Measurements from ENCODE around the gene IP6K1.

The IP6K1 gene

GRCh38 chr3:49740427-49740826 lies 45.9 kb downstream of the IP6K1 start:
- DNase-seq, result no peak
- no peak overlapping the region for H3K4ac ChIP-seq (ENCODE audit: low read depth, low read length)
- no peak overlapping the region for H2BK120ac ChIP-seq (ENCODE audit: low read depth, low read length)
- no peak overlapping the region for H3K4me2 ChIP-seq (ENCODE audit: low read length)
- no peak overlapping the region for H4K5ac ChIP-seq (ENCODE audit: low read length)
- peaks cover 2% of the 10 kb centered on the region for H3K79me1 ChIP-seq (ENCODE audit: low read length)
- no peak overlapping the region for H3K56ac ChIP-seq (ENCODE audit: low read length)
- H3K9ac ChIP-seq (ENCODE audit: low read length), result no peak overlapping the region
- H3K4me1 ChIP-seq (ENCODE audit: control insufficient read depth, low read depth, low read length), result no peaks in the 10 kb centered on the region
- H2AK5ac ChIP-seq (ENCODE audit: low read length), result no peak overlapping the region
- no peak overlapping the region for H2BK15ac ChIP-seq (replicated peaks; ENCODE audit: low read depth)
- no peak overlapping the region for H3K23ac ChIP-seq (ENCODE audit: low read length)
- H3K27ac ChIP-seq (ENCODE audit: low read depth, low read length), result no peak overlapping the region
- H3K18ac ChIP-seq (ENCODE audit: low read length), result no peak overlapping the region
- H3K79me2 ChIP-seq (ENCODE audit: control insufficient read depth, insufficient read depth, low read length), result no peaks in the 10 kb centered on the region
- H3K36me3 ChIP-seq (ENCODE audit: control insufficient read depth, insufficient read depth, low read length), result peaks cover 7% of the 10 kb centered on the region
- H3K4me3 ChIP-seq (ENCODE audit: low read length), result no peak overlapping the region
- no peaks in the 10 kb centered on the region for H3K27me3 ChIP-seq (ENCODE audit: insufficient read depth, low read length, poor library complexity)
- no peak overlapping the region for H4K8ac ChIP-seq (ENCODE audit: low read depth, low read length)
- no peak overlapping the region for H2BK5ac ChIP-seq (ENCODE audit: low read length)

DNA sequence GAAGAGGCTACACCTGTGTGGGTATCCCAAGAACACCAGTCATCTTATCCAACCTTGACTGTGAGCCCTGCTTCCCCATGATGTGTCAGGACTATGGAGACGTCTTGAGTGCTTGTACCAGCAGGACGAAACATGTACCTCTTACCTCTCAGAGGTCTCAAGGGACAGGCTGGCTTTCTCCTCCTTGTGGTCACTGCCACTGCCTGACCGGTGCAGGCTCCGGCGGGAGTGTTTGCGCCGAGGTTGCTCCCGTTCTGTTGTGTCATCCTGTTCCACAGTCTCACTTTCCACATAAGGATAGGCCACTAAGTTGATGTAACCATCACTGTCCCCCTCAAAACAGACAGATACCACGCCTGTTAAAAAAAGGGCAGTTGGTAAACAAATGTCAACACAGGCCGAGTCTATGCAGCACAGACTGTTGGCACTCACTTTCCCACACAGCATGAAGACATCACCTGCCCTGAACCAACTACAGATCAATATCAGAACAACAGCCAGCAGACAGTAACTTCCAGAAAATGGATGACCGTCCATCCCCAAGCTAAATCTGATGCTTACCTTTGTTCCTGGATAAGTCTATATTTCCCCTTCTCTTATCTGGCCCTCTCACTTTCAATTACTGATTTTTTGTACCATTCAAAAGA lies 48.2 kb downstream of the IP6K1 start:
- Histone ChIP-seq H3K79me1 (ENCODE audit: low read length) (peaks cover 4% of the 10 kb centered on the region), H3K23ac (ENCODE audit: low read length) (no peak overlapping the region), H3K4me1 (ENCODE audit: control insufficient read depth, low read depth, low read length) (no peaks in the 10 kb centered on the region), H3K79me2 (ENCODE audit: control insufficient read depth, insufficient read depth, low read length) (no peaks in the 10 kb centered on the region), H2BK15ac (replicated peaks; ENCODE audit: low read depth) (no peak overlapping the region), H4K5ac (ENCODE audit: low read length) (no peak overlapping the region), H3K9ac (ENCODE audit: low read length) (no peak overlapping the region), H3K36me3 (ENCODE audit: control insufficient read depth, insufficient read depth, low read length) (peaks cover 11% of the 10 kb centered on the region), H3K4ac (ENCODE audit: low read depth, low read length) (no peak overlapping the region), H2BK120ac (ENCODE audit: low read depth, low read length) (no peak overlapping the region), H3K4me2 (ENCODE audit: low read length) (no peak overlapping the region), H3K27me3 (ENCODE audit: insufficient read depth, low read length, poor library complexity) (no peaks in the 10 kb centered on the region), H2BK5ac (ENCODE audit: low read length) (no peak overlapping the region), H3K4me3 (ENCODE audit: low read length) (no peak overlapping the region), H3K56ac (ENCODE audit: low read length) (no peak overlapping the region), H2AK5ac (ENCODE audit: low read length) (no peak overlapping the region), H3K18ac (ENCODE audit: low read length) (no peak overlapping the region), H4K8ac (ENCODE audit: low read depth, low read length) (no peak overlapping the region), H3K27ac (ENCODE audit: low read depth, low read length) (no peak overlapping the region)
- DNase-seq, result no peak
- WGBS (ENCODE audit: extremely low coverage, insufficient coverage, low lambda C conversion rate), result no CpG with 5 or more reads among the region's 11 CpGs

GRCh38 chr3:49734752-49735151 lies 51.6 kb downstream of the IP6K1 start:
- Histone ChIP-seq H2BK120ac (ENCODE audit: low read depth, low read length) (no peak overlapping the region), H3K18ac (ENCODE audit: low read length) (no peak overlapping the region), H4K5ac (ENCODE audit: low read length) (no peak overlapping the region)

DNA sequence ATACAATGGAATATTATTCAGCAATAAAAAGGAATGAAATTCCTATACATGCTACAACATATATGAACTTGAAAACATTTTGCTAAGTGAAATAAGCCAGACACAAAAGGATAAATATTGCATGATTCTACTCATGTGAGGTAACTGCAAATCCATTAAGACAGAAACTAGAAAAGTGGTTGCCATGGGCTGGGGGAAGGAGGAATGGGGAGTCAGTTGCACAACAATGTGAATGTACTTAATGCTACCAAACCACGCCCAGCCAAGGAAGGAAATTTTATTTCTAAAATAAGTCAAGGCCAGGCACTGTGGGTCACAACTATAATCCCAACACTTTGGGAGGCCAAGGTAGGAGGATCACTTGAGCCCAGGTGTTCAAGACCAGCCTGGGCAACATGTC lies 52.8 kb downstream of the IP6K1 start:
- Histone ChIP-seq H3K56ac (ENCODE audit: low read length) (no peak overlapping the region), H2BK15ac (replicated peaks; ENCODE audit: low read depth) (no peak overlapping the region), H2AK5ac (ENCODE audit: low read length) (no peak overlapping the region), H3K27me3 (ENCODE audit: insufficient read depth, low read length, poor library complexity) (no peaks in the 10 kb centered on the region), H4K5ac (ENCODE audit: low read length) (no peak overlapping the region), H3K79me2 (ENCODE audit: control insufficient read depth, insufficient read depth, low read length) (no peaks in the 10 kb centered on the region), H4K8ac (ENCODE audit: low read depth, low read length) (no peak overlapping the region), H3K4me3 (ENCODE audit: low read length) (no peak overlapping the region), H3K9ac (ENCODE audit: low read length) (no peak overlapping the region), H3K27ac (ENCODE audit: low read depth, low read length) (no peak overlapping the region), H3K79me1 (ENCODE audit: low read length) (peaks cover 4% of the 10 kb centered on the region), H3K4me2 (ENCODE audit: low read length) (no peak overlapping the region), H3K4ac (ENCODE audit: low read depth, low read length) (no peak overlapping the region), H2BK120ac (ENCODE audit: low read depth, low read length) (no peak overlapping the region), H3K36me3 (ENCODE audit: control insufficient read depth, insufficient read depth, low read length) (peaks cover 16% of the 10 kb centered on the region), H2BK5ac (ENCODE audit: low read length) (no peak overlapping the region), H3K18ac (ENCODE audit: low read length) (no peak overlapping the region), H3K4me1 (ENCODE audit: control insufficient read depth, low read depth, low read length) (no peaks in the 10 kb centered on the region), H3K23ac (ENCODE audit: low read length) (no peak overlapping the region)
- no CpG with 5 or more reads among the region's 1 CpG for WGBS (ENCODE audit: extremely low coverage, insufficient coverage, low lambda C conversion rate)
- DNase-seq, result no peak

More at GRCh38 chr3:49734752-49735151, 51.6 kb downstream of the IP6K1 start:
- Histone ChIP-seq H3K4me3 (ENCODE audit: low read length) (no peak overlapping the region), H2AK5ac (ENCODE audit: low read length) (no peak overlapping the region), H2BK5ac (ENCODE audit: low read length) (no peak overlapping the region), H3K79me2 (ENCODE audit: control insufficient read depth, insufficient read depth, low read length) (no peaks in the 10 kb centered on the region), H2BK15ac (replicated peaks; ENCODE audit: low read depth) (no peak overlapping the region), H3K23ac (ENCODE audit: low read length) (no peak overlapping the region), H3K4ac (ENCODE audit: low read depth, low read length) (no peak overlapping the region), H3K79me1 (ENCODE audit: low read length) (peaks cover 4% of the 10 kb centered on the region), H3K56ac (ENCODE audit: low read length) (no peak overlapping the region), H3K9ac (ENCODE audit: low read length) (no peak overlapping the region), H3K4me2 (ENCODE audit: low read length) (no peak overlapping the region), H3K4me1 (ENCODE audit: control insufficient read depth, low read depth, low read length) (no peaks in the 10 kb centered on the region), H3K36me3 (ENCODE audit: control insufficient read depth, insufficient read depth, low read length) (peaks cover 16% of the 10 kb centered on the region), H3K27me3 (ENCODE audit: insufficient read depth, low read length, poor library complexity) (no peaks in the 10 kb centered on the region), H3K27ac (ENCODE audit: low read depth, low read length) (no peak overlapping the region), H4K8ac (ENCODE audit: low read depth, low read length) (no peak overlapping the region)
- no CpG with 5 or more reads among the region's 6 CpGs for WGBS (ENCODE audit: extremely low coverage, insufficient coverage, low lambda C conversion rate)
- no peak for DNase-seq

GRCh38 chr3:49732597-49732996 lies 53.7 kb downstream of the IP6K1 start:
- H3K56ac ChIP-seq (ENCODE audit: low read length), result no peak overlapping the region
- no peak overlapping the region for H3K23ac ChIP-seq (ENCODE audit: low read length)
- peaks cover 15% of the 10 kb centered on the region for H3K36me3 ChIP-seq (ENCODE audit: control insufficient read depth, insufficient read depth, low read length)
- no peak overlapping the region for H4K8ac ChIP-seq (ENCODE audit: low read depth, low read length)
- no peaks in the 10 kb centered on the region for H3K27me3 ChIP-seq (ENCODE audit: insufficient read depth, low read length, poor library complexity)
- peaks cover 3% of the 10 kb centered on the region for H3K79me1 ChIP-seq (ENCODE audit: low read length)
- no CpG with 5 or more reads among the region's 11 CpGs for WGBS (ENCODE audit: extremely low coverage, insufficient coverage, low lambda C conversion rate)
- H3K9ac ChIP-seq (ENCODE audit: low read length), result no peak overlapping the region
- H3K4me2 ChIP-seq (ENCODE audit: low read length), result no peak overlapping the region
- no peak for DNase-seq
- no peaks in the 10 kb centered on the region for H3K4me1 ChIP-seq (ENCODE audit: control insufficient read depth, low read depth, low read length)
- H3K4ac ChIP-seq (ENCODE audit: low read depth, low read length), result no peak overlapping the region
- H2BK15ac ChIP-seq (replicated peaks; ENCODE audit: low read depth), result no peak overlapping the region
- no peak overlapping the region for H3K18ac ChIP-seq (ENCODE audit: low read length)
- no peaks in the 10 kb centered on the region for H3K79me2 ChIP-seq (ENCODE audit: control insufficient read depth, insufficient read depth, low read length)
- no peak overlapping the region for H4K5ac ChIP-seq (ENCODE audit: low read length)
- H3K4me3 ChIP-seq (ENCODE audit: low read length), result no peak overlapping the region
- H2AK5ac ChIP-seq (ENCODE audit: low read length), result no peak overlapping the region
- no peak overlapping the region for H3K27ac ChIP-seq (ENCODE audit: low read depth, low read length)
- no peak overlapping the region for H2BK120ac ChIP-seq (ENCODE audit: low read depth, low read length)
- H2BK5ac ChIP-seq (ENCODE audit: low read length), result no peak overlapping the region

DNA sequence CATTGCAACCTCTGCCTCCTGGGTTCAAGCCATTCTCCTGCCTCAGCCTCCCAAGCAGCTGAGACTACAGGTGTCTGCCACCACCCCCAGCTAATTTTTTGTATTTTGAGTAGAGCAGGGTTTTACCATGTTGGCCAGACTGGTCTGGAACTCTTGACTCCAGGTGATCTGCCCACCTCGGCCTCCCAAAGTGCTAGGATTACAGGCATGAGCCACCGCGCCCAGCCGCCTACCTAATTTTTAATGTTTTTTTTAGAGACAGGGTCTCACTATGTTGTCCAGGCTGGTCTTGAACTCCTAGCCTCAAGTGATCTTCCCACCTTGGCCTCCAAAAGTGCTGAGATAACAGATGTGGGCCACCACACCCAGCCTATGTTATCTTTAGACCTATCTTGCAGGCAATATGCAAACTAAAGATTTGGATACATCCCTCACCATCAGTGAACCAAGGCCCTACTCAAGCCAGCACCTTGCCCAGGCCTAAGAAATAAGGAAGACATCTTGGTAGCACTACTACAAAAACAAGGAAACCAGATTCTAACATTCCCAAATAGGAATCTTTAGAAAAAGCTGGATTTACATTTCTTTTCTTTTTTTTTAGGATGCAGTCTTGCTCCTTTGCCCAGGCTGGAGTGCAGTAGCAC lies 56.3 kb downstream of the IP6K1 start:
- DNase-seq, result no peak
- H3K79me1 ChIP-seq (ENCODE audit: low read length), result no peaks in the 10 kb centered on the region
- peaks cover 10% of the 10 kb centered on the region for H3K36me3 ChIP-seq (ENCODE audit: control insufficient read depth, insufficient read depth, low read length)

More for the DNA sequence above, 56.3 kb downstream of the IP6K1 start:
- Histone ChIP-seq H2BK5ac (ENCODE audit: low read length) (no peak overlapping the region), H3K79me2 (ENCODE audit: control insufficient read depth, insufficient read depth, low read length) (no peaks in the 10 kb centered on the region), H2AK5ac (ENCODE audit: low read length) (no peak overlapping the region), H3K4me1 (ENCODE audit: control insufficient read depth, low read depth, low read length) (no peaks in the 10 kb centered on the region), H4K8ac (ENCODE audit: low read depth, low read length) (no peak overlapping the region), H2BK120ac (ENCODE audit: low read depth, low read length) (no peak overlapping the region), H3K23ac (ENCODE audit: low read length) (no peak overlapping the region), H3K4me3 (ENCODE audit: low read length) (no peak overlapping the region), H3K4me2 (ENCODE audit: low read length) (no peak overlapping the region), H2BK15ac (replicated peaks; ENCODE audit: low read depth) (no peak overlapping the region), H4K5ac (ENCODE audit: low read length) (no peak overlapping the region), H3K18ac (ENCODE audit: low read length) (no peak overlapping the region), H3K56ac (ENCODE audit: low read length) (no peak overlapping the region), H3K9ac (ENCODE audit: low read length) (no peak overlapping the region), H3K4ac (ENCODE audit: low read depth, low read length) (no peak overlapping the region), H3K27ac (ENCODE audit: low read depth, low read length) (no peak overlapping the region), H3K27me3 (ENCODE audit: insufficient read depth, low read length, poor library complexity) (no peaks in the 10 kb centered on the region)
- no CpG with 5 or more reads among the region's 4 CpGs for WGBS (ENCODE audit: extremely low coverage, insufficient coverage, low lambda C conversion rate)
